Mononuclear cell (primary cell): ENCODE results near the gene ANO1. TPM values are rescaled to one million over a fixed set of nuclear protein-coding genes. Genes with fewer than 3 reads are reported as not detected.

ENCODE experiments used
- H3K27me3 ChIP-seq: 2 replicates; pipeline ENCODE4 v1.6.0; 2011; ENCODE audit warnings: low read length, control low read depth; ENCODE audit not compliant: insufficient read depth
- H3K4me1 ChIP-seq: 2 replicates; pipeline ENCODE4 v1.5.1; 2011; ENCODE audit warnings: mild to moderate bottlenecking, low read length, control low read depth; ENCODE audit not compliant: insufficient read depth
- H3K4me3 ChIP-seq: 2 replicates; pipeline ENCODE4 v1.5.1; 2011; ENCODE audit warnings: mild to moderate bottlenecking, low read length, moderate library complexity
- H3K9me3 ChIP-seq: 2 replicates; pipeline ENCODE4 v1.5.1; 2011; ENCODE audit warnings: low read depth, mild to moderate bottlenecking, control low read depth, low read length
- total RNA-seq: library from RNA; depleted of rRNA; stranded (reverse); fragments of >200 nt; gene quantifications from one replicate; pipeline ENCODE4 v1.2.3, GENCODE V29; 2012

ANO1 gene
- total RNA-seq, 1 donor, result not detected

DNA sequence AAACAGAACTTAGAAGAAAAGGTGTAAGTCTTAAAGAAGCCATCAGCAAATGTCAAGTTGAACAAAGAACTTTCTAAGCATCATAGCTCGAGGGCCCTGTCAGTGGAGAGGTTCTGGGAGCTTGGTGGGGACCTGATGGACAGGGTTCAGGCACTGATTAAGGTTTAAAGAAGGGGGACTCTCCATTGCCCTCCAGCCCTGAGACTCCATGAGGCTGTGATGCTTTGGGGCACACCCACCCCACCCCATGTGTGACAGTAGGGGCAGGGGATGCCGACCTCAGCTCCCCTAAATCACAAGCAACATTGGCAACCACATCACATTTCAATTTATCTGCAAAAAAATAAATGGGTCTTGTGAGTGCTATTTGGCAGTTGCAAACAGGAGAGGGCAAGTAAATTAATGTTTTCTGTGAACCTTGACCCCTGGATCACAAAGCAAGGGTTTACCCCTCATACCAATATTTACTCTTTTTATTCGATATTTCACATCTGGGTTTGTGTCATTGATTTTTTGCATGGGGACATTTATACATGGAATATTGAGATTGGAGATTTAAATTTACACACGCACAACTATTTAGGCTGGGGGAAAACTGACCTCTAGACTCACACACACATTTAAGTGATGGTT is 37.1 kb upstream of the ANO1 start:
- Histone ChIP-seq H3K4me3 (no peak overlapping the region), H3K9me3 (peaks cover 14% of the 10 kb centered on the region), H3K27me3 (no peaks in the 10 kb centered on the region), H3K4me1 (no peaks in the 10 kb centered on the region)

GRCh38 chr11:70043482-70043881 is 34.6 kb upstream of the ANO1 start:
- Histone ChIP-seq H3K9me3 (peaks cover 14% of the 10 kb centered on the region), H3K4me3 (no peak overlapping the region), H3K27me3 (peaks cover 2% of the 10 kb centered on the region), H3K4me1 (no peaks in the 10 kb centered on the region)

GRCh38 chr11:70046089-70046488 is 32.0 kb upstream of the ANO1 start:
- Histone ChIP-seq H3K9me3 (peaks cover 14% of the 10 kb centered on the region), H3K4me3 (no peak overlapping the region), H3K27me3 (peaks cover 7% of the 10 kb centered on the region), H3K4me1 (no peaks in the 10 kb centered on the region)

DNA sequence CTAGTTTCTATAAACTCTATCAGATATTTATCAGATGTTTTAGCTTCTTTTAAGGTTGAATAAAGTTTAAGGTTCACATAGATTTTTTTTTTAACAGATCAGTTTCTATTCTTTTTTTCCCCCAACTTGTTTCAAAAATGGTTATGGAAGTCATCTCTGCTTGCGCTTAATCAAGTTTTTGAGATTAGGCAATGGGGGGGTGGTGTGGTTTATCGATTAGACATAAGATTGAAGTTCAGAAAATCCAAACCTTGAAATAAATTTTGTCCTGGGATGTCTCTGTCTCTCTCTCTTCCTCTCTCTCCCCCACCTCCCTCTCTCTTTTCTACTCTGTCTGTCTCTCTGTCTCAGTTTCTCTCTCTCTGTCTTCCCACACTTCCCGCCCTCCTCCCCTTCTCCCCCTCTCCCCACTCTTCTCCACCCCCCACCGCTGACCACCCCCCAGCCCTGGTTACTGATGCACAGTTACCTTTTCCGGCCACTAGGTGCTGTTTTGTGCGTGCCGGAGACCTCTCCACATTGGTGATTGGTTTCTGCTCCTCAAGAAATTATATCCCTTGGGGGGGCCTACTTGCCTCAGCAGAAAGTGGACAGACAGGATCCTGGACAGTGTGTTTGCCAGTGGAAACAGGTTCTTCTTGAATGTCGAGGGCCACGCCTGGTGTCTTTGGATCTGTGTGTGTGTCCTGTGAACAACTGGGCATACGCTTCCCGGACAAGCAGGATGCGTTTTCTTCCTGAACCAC is 29.7 kb upstream of the ANO1 start:
- H3K4me1 ChIP-seq, result no peaks in the 10 kb centered on the region
- no peak overlapping the region for H3K4me3 ChIP-seq
- peaks cover 4% of the 10 kb centered on the region for H3K9me3 ChIP-seq
- H3K27me3 ChIP-seq, result peaks cover 7% of the 10 kb centered on the region

- Histone ChIP-seq H3K27me3 (peaks cover 7% of the 10 kb centered on the region), H3K4me1 (no peaks in the 10 kb centered on the region), H3K4me3 (no peak overlapping the region), H3K9me3 (no peaks in the 10 kb centered on the region)
These were observed 29.1 kb upstream of the ANO1 start for GRCh38 chr11:70049045-70049444.

- H3K4me3 ChIP-seq, result no peak overlapping the region
- H3K27me3 ChIP-seq, result peaks cover 7% of the 10 kb centered on the region
- H3K4me1 ChIP-seq, result no peaks in the 10 kb centered on the region
These were observed 27.9 kb upstream of the ANO1 start for GRCh38 chr11:70050243-70050642.

GRCh38 chr11:70054004-70054403 is 24.1 kb upstream of the ANO1 start:
- Histone ChIP-seq H3K4me1 (no peaks in the 10 kb centered on the region), H3K9me3 (no peaks in the 10 kb centered on the region), H3K27me3 (peaks cover 3% of the 10 kb centered on the region), H3K4me3 (no peak overlapping the region)

More at GRCh38 chr11:70050243-70050642, 27.9 kb upstream of the ANO1 start:
- H3K9me3 ChIP-seq, result no peaks in the 10 kb centered on the region

- no peaks in the 10 kb centered on the region for H3K4me1 ChIP-seq
- H3K4me3 ChIP-seq, result no peak overlapping the region
- H3K27me3 ChIP-seq, result no peaks in the 10 kb centered on the region
- no peaks in the 10 kb centered on the region for H3K9me3 ChIP-seq
These were observed 22.7 kb upstream of the ANO1 start for GRCh38 chr11:70055444-70055843.

DNA sequence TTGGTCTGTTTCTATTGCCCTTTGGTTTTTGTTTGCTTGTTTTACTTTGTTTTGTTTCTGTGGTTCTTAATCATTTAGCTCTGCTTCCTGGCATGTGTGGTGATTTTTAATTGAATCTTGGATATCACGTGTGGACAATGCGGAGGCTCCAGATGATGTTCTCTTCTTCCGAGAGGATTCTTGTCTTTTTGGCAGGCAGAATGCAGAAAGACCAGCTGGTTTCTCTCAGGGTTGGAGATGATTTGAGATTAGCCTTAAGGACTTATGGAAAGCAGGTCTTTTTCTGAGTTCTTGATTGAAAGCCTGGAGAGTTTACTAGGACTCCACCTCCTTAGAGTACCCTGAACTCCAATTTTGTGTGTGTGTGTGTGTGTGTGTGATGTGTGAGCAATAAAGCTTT is 21.0 kb upstream of the ANO1 start:
- no peaks in the 10 kb centered on the region for H3K9me3 ChIP-seq
- H3K27me3 ChIP-seq, result no peaks in the 10 kb centered on the region
- no peak overlapping the region for H3K4me3 ChIP-seq
- H3K4me1 ChIP-seq, result no peaks in the 10 kb centered on the region

GRCh38 chr11:70059971-70060370 is 18.1 kb upstream of the ANO1 start:
- H3K9me3 ChIP-seq, result no peaks in the 10 kb centered on the region
- no peaks in the 10 kb centered on the region for H3K27me3 ChIP-seq
- H3K4me3 ChIP-seq, result no peak overlapping the region
- no peaks in the 10 kb centered on the region for H3K4me1 ChIP-seq

GRCh38 chr11:70060611-70061293 is 17.4 kb upstream of the ANO1 start:
- H3K4me1 ChIP-seq, result no peaks in the 10 kb centered on the region
- H3K27me3 ChIP-seq, result no peaks in the 10 kb centered on the region
- no peak overlapping the region for H3K4me3 ChIP-seq
- no peaks in the 10 kb centered on the region for H3K9me3 ChIP-seq

GRCh38 chr11:70061734-70062133 is 16.4 kb upstream of the ANO1 start:
- H3K4me1 ChIP-seq, result no peaks in the 10 kb centered on the region
- H3K9me3 ChIP-seq, result no peaks in the 10 kb centered on the region
- H3K4me3 ChIP-seq, result no peak overlapping the region
- H3K27me3 ChIP-seq, result no peaks in the 10 kb centered on the region

GRCh38 chr11:70063121-70063520 is 15.0 kb upstream of the ANO1 start:
- Histone ChIP-seq H3K9me3 (no peaks in the 10 kb centered on the region), H3K4me1 (no peaks in the 10 kb centered on the region), H3K4me3 (no peak overlapping the region)

GRCh38 chr11:70063555-70063954 is 14.6 kb upstream of the ANO1 start:
- no peak overlapping the region for H3K4me3 ChIP-seq
- H3K9me3 ChIP-seq, result no peaks in the 10 kb centered on the region
- no peaks in the 10 kb centered on the region for H3K4me1 ChIP-seq
- H3K27me3 ChIP-seq, result no peaks in the 10 kb centered on the region

More at GRCh38 chr11:70063121-70063520, 15.0 kb upstream of the ANO1 start:
- no peaks in the 10 kb centered on the region for H3K27me3 ChIP-seq

DNA sequence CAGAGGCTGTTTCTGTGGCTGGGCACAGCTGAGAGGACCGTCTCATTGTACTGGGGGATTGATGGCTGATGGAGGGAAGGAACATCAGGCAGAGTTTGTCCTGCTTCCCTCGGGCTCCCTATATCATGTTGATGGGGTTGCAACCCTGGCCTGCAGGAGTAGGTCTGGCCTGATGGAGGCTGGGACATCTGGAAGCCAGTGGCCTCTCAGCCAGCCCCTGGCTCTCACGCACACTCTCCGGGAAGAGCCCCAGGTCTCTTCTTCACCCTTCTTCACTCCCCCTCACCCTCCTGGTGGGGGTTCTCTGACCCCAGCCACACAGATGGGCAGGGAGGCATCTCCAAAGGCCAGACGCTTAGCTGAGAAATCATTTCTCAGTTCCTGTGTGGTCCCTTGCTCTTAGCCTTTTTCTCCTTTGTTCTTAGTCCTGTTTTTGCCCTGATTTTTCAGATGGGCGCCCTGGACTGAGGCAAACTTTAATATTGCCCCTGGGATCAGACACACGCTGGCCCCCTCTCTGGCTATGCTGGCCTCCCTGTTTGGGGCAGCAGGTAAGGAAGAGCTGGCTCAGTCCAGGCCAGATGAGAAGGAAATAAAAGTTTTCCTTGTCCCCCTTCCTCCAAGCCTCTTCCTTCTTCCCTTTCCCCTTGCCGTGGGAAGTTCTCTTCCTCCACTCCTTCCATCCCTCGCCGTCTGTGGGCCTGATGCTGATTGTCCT is 13.9 kb upstream of the ANO1 start:
- Histone ChIP-seq H3K9me3 (no peaks in the 10 kb centered on the region), H3K27me3 (no peaks in the 10 kb centered on the region)

More for the DNA sequence above, 13.9 kb upstream of the ANO1 start:
- H3K4me1 ChIP-seq, result no peaks in the 10 kb centered on the region
- H3K4me3 ChIP-seq, result no peak overlapping the region
